ENCODE measurements around the gene KCND1.

The KCND1 gene

GRCh38 chrX:48998391-48998790 is 26.7 kb upstream of the KCND1 start:
- H3K4me3 ChIP-seq (IDR thresholded peaks at IDR 0.05; ENCODE audit: insufficient read depth, low read depth, low read length) = no peak overlapping the region
- no peaks in the 10 kb centered on the region for H4K20me1 ChIP-seq (ENCODE audit: insufficient read depth)
- no peaks in the 10 kb centered on the region for H3K36me3 ChIP-seq (ENCODE audit: insufficient read depth)
- H3K27ac ChIP-seq = no peak overlapping the region
- H3K79me2 ChIP-seq (ENCODE audit: insufficient read depth, low read depth) = peaks cover 13% of the 10 kb centered on the region; the same call in 1 of the 2 replicates
- H3K4me1 ChIP-seq (ENCODE audit: low read depth, poor library complexity, severe bottlenecking) = no peaks in the 10 kb centered on the region
- no peak overlapping the region for H2AFZ ChIP-seq (ENCODE audit: low read depth)
- H3K27me3 ChIP-seq (ENCODE audit: insufficient read depth, low read depth) = no peaks in the 10 kb centered on the region
- H3K4me2 ChIP-seq = no peak overlapping the region
- no peak overlapping the region for H3K9ac ChIP-seq
- TF ChIP-seq, protein P1, sequence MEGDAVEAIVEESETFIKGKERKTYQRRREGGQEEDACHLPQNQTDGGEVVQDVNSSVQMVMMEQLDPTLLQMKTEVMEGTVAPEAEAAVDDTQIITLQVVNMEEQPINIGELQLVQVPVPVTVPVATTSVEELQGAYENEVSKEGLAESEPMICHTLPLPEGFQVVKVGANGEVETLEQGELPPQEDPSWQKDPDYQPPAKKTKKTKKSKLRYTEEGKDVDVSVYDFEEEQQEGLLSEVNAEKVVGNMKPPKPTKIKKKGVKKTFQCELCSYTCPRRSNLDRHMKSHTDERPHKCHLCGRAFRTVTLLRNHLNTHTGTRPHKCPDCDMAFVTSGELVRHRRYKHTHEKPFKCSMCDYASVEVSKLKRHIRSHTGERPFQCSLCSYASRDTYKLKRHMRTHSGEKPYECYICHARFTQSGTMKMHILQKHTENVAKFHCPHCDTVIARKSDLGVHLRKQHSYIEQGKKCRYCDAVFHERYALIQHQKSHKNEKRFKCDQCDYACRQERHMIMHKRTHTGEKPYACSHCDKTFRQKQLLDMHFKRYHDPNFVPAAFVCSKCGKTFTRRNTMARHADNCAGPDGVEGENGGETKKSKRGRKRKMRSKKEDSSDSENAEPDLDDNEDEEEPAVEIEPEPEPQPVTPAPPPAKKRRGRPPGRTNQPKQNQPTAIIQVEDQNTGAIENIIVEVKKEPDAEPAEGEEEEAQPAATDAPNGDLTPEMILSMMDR (conservative IDR thresholded peaks at IDR 0.05; ENCODE audit: low read depth, low read length) = no peak

GRCh38 chrX:48997865-48998264 is 26.2 kb upstream of the KCND1 start:
- Histone ChIP-seq H3K4me2 (no peak overlapping the region), H3K27ac (no peak overlapping the region), H3K9ac (no peak overlapping the region), H3K79me2 (ENCODE audit: insufficient read depth, low read depth) (peaks cover 13% of the 10 kb centered on the region; the same call in 1 of the 2 replicates), H3K27me3 (ENCODE audit: insufficient read depth, low read depth) (no peaks in the 10 kb centered on the region), H3K36me3 (ENCODE audit: insufficient read depth) (no peaks in the 10 kb centered on the region), H3K4me3 (IDR thresholded peaks at IDR 0.05; ENCODE audit: insufficient read depth, low read depth, low read length) (no peak overlapping the region), H3K4me1 (ENCODE audit: low read depth, poor library complexity, severe bottlenecking) (no peaks in the 10 kb centered on the region), H2AFZ (ENCODE audit: low read depth) (no peak overlapping the region), H4K20me1 (ENCODE audit: insufficient read depth) (no peaks in the 10 kb centered on the region)
- TF ChIP-seq, protein P1 (conservative IDR thresholded peaks at IDR 0.05; ENCODE audit: low read depth, low read length) = no peak

GRCh38 chrX:48997455-48997854 is 25.8 kb upstream of the KCND1 start:
- no peaks in the 10 kb centered on the region for H3K36me3 ChIP-seq (ENCODE audit: insufficient read depth)

GRCh38 chrX:48996969-48997368 is 25.3 kb upstream of the KCND1 start:
- H3K79me2 ChIP-seq (ENCODE audit: insufficient read depth, low read depth) = peaks cover 13% of the 10 kb centered on the region; the same call in 1 of the 2 replicates

More at GRCh38 chrX:48997455-48997854, 25.8 kb upstream of the KCND1 start:
- TF ChIP-seq, protein P1 (conservative IDR thresholded peaks at IDR 0.05; ENCODE audit: low read depth, low read length) = no peak
- H3K27me3 ChIP-seq (ENCODE audit: insufficient read depth, low read depth) = no peaks in the 10 kb centered on the region
- H3K27ac ChIP-seq = no peak overlapping the region
- peaks cover 13% of the 10 kb centered on the region; the same call in 1 of the 2 replicates for H3K79me2 ChIP-seq (ENCODE audit: insufficient read depth, low read depth)
- H3K4me1 ChIP-seq (ENCODE audit: low read depth, poor library complexity, severe bottlenecking) = no peaks in the 10 kb centered on the region
- H2AFZ ChIP-seq (ENCODE audit: low read depth) = no peak overlapping the region
- H4K20me1 ChIP-seq (ENCODE audit: insufficient read depth) = no peaks in the 10 kb centered on the region
- no peak overlapping the region for H3K9ac ChIP-seq
- H3K4me3 ChIP-seq (IDR thresholded peaks at IDR 0.05; ENCODE audit: insufficient read depth, low read depth, low read length) = no peak overlapping the region
- no peak overlapping the region for H3K4me2 ChIP-seq

More at GRCh38 chrX:48996969-48997368, 25.3 kb upstream of the KCND1 start:
- no peak overlapping the region for H3K4me3 ChIP-seq (IDR thresholded peaks at IDR 0.05; ENCODE audit: insufficient read depth, low read depth, low read length)
- no peaks in the 10 kb centered on the region for H4K20me1 ChIP-seq (ENCODE audit: insufficient read depth)
- TF ChIP-seq, protein P1 (conservative IDR thresholded peaks at IDR 0.05; ENCODE audit: low read depth, low read length) = no peak
- no peak overlapping the region for H3K27ac ChIP-seq
- H3K4me1 ChIP-seq (ENCODE audit: low read depth, poor library complexity, severe bottlenecking) = no peaks in the 10 kb centered on the region
- no peaks in the 10 kb centered on the region for H3K36me3 ChIP-seq (ENCODE audit: insufficient read depth)
- H3K27me3 ChIP-seq (ENCODE audit: insufficient read depth, low read depth) = no peaks in the 10 kb centered on the region
- no peak overlapping the region for H2AFZ ChIP-seq (ENCODE audit: low read depth)
- H3K9ac ChIP-seq = no peak overlapping the region
- no peak overlapping the region for H3K4me2 ChIP-seq
